Effector memory CD4-positive, alpha-beta T cell (primary cell): ENCODE measurements around the gene CCDC8.
"Not testable (repeated sequence)": the region's sequence is repeated elsewhere in the genome, so short reads cannot be mapped to it uniquely, and the experiment has no call there.

Experiments
- DNase-seq, 3 donors: peaks; one replicate each; pipeline ENCODE4 v3.0.0-alpha.2; 2020
- H3K27ac ChIP-seq: 2 replicates; pipeline ENCODE4 v1.7.0; 2013; ENCODE audit warnings: mild to moderate bottlenecking, low read length, moderate library complexity; ENCODE audit not compliant: insufficient read depth, poor library complexity, severe bottlenecking
- H3K27me3 ChIP-seq: replicated peaks from 2 replicates; pipeline ENCODE4 v1.7.0; 2013; ENCODE audit warnings: mild to moderate bottlenecking, low read length; ENCODE audit not compliant: insufficient read depth, control insufficient read depth, poor library complexity, severe bottlenecking
- H3K36me3 ChIP-seq: 2 replicates; pipeline ENCODE4 v1.7.0; 2013; ENCODE audit warnings: mild to moderate bottlenecking, low read length, moderate library complexity; ENCODE audit not compliant: control insufficient read depth, insufficient read depth
- H3K4me1 ChIP-seq: 2 replicates; pipeline ENCODE4 v1.7.0; 2013; ENCODE audit warnings: low read length, mild to moderate bottlenecking; ENCODE audit not compliant: control insufficient read depth, insufficient read depth, poor library complexity, severe bottlenecking
- H3K4me3 ChIP-seq: 2 replicates; pipeline ENCODE4 v1.7.0; 2013; ENCODE audit warnings: low read length, low read depth, mild to moderate bottlenecking; ENCODE audit not compliant: insufficient read depth, poor library complexity, severe bottlenecking
- H3K9me3 ChIP-seq: 2 replicates; pipeline ENCODE4 v1.7.0; 2013; ENCODE audit warnings: mild to moderate bottlenecking, low read length, moderate library complexity; ENCODE audit not compliant: control insufficient read depth

CCDC8 gene

DNA sequence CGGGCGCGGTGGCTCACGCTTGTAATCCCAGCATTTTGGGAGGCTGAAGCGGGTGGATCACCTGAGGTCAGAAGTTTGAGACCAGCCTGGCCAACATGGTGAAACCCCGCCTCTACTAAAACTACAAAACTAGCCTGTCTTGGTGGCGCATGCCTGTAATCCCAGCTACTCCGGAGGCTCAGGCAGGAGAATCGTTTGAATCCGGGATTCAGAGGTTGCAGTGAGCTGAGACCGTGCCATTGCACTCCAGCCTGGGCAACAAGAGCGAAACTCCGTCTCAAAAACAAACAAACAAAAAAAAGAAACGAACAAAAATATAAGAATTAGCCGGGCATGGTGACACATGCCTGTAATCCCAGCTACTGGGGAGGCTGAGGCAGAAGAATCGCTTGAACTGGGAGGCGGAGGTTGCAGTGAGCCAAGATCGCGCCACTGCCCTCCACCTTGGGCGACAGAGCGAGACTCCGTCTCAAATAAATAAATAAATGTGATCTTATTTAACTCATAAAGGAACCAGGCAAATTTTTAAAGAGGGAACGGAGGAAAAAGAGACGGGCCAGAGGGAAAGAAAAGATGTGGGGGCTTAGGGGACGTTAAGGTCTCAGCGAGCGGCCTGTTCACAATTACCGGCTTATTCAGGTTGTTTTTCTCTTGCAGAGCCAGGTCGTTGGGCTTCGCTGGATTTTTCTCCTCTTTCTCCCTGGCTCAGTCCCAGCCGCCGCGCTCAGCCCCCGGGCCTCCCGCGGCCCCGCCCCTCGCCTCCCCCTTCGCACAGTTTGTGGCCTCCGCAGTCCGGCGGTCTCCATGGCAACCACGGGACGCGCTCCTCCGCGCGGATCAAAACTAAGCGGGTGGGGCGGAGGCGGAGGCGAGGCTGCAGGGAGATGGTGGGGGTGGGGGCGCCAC, 2.7 kb upstream of the CCDC8 start:
- not testable (repeated sequence) for H3K27ac ChIP-seq, H3K4me3 ChIP-seq, H3K4me1 ChIP-seq, H3K9me3 ChIP-seq, DNase-seq, H3K36me3 ChIP-seq
- H3K27me3 ChIP-seq, result peaks cover 28% of the 10 kb centered on the region

DNA sequence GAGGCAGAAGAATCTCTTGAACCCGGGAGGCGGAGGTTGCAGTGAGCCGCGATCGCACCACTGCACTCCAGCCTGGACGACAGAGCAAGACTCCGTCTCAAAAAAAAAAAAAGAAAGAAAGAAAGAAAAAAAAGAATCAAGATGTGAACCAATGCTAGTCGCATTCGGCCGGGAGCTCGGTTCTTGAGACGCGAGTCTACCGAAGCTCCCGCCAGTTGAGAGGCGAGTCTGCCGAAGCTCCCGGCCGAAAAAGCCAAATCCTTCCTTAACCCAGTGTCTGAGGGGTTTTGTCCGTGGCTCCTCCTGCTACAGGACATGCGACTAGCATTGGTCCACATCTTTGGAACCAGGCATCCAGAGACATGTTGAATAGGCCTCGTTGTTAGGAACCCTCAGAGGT, 1.5 kb upstream of the CCDC8 start:
- not testable (repeated sequence) for H3K9me3 ChIP-seq, H3K27ac ChIP-seq, H3K4me1 ChIP-seq, H3K36me3 ChIP-seq, H3K4me3 ChIP-seq, DNase-seq
- peaks cover 28% of the 10 kb centered on the region for H3K27me3 ChIP-seq

DNA sequence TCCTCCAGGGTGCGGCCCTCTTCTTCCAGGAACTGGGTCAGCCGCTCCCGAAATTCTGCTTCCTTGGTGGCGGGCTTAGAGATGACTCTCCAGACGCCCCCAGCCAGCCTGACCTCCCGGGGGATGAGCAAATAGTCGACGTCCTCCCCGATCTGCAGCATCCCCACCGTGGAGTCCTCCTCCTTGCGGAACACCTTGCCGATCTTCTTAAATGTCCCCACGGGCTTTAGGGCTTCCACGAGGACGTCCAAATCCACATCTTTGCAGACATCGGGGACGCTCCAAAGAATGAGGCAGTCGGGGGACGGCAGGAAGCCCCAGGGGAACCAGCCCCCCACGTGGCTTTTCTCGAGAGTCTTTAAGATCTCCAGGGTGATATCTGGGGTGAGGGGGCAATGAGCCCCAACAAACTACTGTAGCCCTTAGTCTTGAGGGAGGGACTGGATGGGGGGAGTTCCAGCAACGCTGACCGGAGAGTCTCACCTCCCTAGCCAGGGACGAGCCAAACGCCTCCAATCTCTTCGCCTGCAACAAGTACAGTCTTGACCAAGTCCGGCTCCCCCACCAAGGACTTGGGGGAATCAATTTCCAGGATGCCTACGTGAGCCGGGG, 608 bp downstream of the CCDC8 start:
- Histone ChIP-seq H3K36me3 (no peaks in the 10 kb centered on the region), H3K4me1 (peaks cover 5% of the 10 kb centered on the region), H3K9me3 (no peaks in the 10 kb centered on the region), H3K27ac (no peak overlapping the region), H3K27me3 (peaks cover 35% of the 10 kb centered on the region), H3K4me3 (no peak overlapping the region)
- no peak for DNase-seq

DNA sequence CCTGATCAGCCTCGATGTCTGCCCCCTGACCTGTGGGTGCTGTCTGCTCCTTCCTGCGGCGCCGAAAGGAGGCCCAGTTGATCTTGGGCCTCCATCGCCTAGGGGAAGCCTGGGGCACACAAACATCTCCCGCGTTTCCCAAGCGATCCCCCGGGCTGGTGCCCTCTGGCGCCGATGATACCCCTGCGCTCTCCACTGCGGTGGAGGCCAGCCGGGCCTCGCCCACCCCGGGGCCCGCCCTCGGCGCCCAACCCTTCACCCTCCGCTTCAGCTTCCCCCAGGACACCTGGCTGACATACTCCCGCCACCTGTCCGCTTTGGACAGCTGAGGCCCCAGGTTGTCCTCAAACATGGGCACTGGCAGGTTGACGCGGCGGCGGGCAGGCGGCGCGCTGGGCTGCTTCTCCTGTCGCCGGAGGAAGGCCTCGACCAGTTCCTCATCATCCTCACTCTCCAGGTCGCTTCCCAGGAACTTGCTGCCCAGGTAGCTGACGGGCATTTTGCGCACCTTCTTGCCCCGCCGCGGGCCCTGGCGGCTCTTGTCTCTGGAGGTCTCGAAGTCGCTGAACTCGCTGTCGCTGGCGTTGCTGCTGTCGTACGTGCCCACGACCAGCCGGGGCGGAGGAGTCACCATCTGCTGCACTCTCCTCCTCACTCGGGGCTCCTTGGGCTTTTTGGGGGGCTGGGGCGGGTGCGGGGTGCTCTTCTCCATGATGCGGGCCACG, 1.3 kb downstream of the CCDC8 start:
- no peak overlapping the region for H3K27ac ChIP-seq
- H3K4me3 ChIP-seq, result no peak overlapping the region
- H3K9me3 ChIP-seq, result no peaks in the 10 kb centered on the region
- H3K4me1 ChIP-seq, result peaks cover 5% of the 10 kb centered on the region
- H3K36me3 ChIP-seq, result no peaks in the 10 kb centered on the region
- H3K27me3 ChIP-seq, result peaks cover 37% of the 10 kb centered on the region
- DNase-seq, result no peak

DNA sequence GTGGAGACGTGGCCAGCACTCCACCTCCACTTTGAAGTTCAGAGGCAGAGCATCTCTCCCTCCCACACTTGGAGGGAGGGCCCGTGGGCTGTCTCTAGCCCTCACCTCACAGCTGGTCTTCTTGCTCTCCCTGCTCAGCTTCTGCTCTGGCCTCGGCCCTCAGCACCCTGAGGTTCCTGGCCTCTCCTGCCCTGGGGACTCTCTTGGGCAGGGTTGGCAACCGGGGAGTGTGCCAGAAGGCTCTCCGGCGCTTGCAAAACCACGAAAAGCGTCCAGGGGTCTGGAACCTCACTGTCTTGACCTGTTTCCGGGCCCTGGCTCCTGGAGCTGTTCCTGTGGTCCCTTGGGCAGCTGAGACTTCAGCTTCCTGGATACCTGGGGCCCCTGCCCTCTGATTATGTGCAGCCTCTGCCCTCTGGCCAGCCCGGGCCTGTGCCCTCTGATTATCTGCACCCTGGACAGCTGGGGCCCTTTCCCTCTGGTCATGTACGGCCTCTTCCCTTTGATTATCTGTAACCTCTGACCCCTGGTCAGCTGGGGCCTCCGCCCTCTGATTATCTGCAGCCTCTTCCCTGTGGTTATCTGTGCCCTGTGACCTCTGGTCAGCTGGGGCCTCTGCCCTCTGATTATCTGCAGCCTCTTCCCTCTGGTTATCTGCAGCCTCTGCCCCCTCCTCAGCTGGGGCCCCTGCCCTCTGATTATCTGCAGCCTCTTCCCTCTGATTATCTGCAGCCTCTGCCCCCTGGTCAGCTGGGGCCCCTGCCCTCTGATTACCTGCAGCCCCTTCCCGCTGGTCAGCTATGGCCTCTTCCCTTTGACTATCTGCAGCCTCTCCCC, 2.1 kb downstream of the CCDC8 start:
- no peak for DNase-seq
- H3K27me3 ChIP-seq, result peaks cover 39% of the 10 kb centered on the region
- no peak overlapping the region for H3K27ac ChIP-seq
- H3K4me1 ChIP-seq, result peaks cover 2% of the 10 kb centered on the region
- no peaks in the 10 kb centered on the region for H3K9me3 ChIP-seq
- H3K4me3 ChIP-seq, result no peak overlapping the region
- no peaks in the 10 kb centered on the region for H3K36me3 ChIP-seq

DNA sequence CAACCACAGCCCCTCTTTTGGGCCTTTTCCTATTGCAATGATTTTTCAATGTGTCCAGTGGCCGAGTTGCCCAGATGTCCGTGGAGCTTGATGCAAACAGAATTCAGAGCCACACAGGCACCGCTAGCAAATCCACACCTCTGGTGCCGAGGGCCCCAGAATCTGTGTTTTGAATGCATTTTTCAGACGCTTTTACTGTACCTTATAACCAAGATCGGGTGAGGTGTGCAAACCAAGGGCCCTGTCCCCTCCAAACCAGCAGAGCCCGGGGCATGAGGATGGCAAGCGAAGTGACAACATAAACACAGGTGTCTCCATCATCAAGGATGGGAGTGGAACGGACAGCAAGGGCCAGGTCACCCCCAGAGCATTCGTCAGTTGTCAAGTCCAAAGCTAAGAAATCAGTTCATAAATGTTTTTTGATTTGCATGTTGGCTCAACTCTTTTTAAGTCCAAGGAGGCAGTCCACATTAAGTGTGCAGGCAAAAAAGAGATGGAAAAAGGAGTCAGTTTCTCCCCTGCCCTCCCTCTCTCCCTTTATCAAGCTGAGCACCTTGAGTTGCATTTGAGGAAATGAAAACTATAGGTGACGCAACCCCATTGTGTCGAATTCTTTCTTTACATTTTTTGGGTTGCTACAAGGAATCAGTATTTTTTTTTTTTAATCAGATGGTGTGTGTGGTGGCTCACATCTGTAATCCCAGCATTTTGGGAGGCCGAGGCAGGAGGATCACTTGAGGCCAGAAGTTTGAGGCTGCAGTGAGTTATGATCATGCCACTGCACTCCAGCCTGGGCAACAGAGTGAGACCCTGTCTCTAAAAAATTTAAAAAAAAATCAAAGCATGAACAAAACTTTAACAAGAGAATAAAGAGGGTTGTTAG, 2.9 kb downstream of the CCDC8 start:
- Histone ChIP-seq H3K27me3 (peaks cover 43% of the 10 kb centered on the region), H3K4me3 (no peak overlapping the region), H3K27ac (no peak overlapping the region), H3K36me3 (no peaks in the 10 kb centered on the region), H3K4me1 (no peaks in the 10 kb centered on the region), H3K9me3 (no peaks in the 10 kb centered on the region)
- no peak for DNase-seq

DNA sequence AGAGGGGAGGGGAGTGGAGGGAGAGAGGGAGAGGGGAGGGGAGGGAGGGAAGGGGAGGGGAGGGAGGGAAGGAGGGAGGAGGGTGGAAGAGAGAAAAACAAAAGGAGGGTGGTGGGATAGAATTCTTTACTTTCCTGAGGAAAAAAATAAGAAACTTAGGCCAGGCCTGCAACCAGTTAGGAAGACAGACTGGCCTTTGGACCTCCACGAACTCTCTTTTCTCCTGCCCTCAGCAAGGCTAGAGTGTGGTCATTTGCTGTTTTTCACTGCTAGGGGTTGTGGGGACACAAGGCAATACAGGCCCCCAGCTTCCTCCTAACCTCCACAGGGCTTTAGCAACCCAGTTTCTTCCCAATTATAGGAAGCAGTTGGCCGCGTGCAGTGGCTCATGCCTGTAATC, 4.2 kb downstream of the CCDC8 start:
- Histone ChIP-seq H3K36me3 (no peaks in the 10 kb centered on the region), H3K9me3 (no peaks in the 10 kb centered on the region), H3K27me3 (peaks cover 55% of the 10 kb centered on the region), H3K27ac (no peak overlapping the region), H3K4me1 (peaks cover 3% of the 10 kb centered on the region), H3K4me3 (no peak overlapping the region)
- no peak for DNase-seq

DNA sequence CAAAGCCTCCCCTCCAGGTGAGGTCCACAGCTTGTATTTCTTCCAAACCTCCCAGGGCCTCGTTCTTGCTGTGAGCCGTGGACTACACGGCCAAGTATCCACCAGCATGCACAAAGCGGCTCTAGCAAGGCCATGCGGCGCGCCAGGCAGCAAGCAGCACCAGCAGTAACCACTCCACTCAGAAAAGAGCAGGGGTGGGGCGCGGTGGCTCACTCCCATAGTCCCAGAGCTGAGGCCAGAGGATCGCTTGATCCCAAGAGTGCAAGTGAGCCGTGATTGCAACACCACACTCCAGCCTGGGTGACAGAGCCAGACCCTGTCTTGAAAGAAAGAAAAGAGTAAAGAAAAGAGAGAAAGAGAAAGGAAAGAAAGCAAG, 4.7 kb downstream of the CCDC8 start:
- H3K4me3 ChIP-seq, result no peak overlapping the region
- H3K9me3 ChIP-seq, result no peaks in the 10 kb centered on the region
- no peaks in the 10 kb centered on the region for H3K36me3 ChIP-seq
- peaks cover 60% of the 10 kb centered on the region for H3K27me3 ChIP-seq
- H3K4me1 ChIP-seq, result peaks cover 6% of the 10 kb centered on the region
- H3K27ac ChIP-seq, result no peak overlapping the region
- DNase-seq, result no peak
